H1 (cell line): Measurements from ENCODE around the gene C20orf202. TPM values are rescaled to one million over a fixed set of nuclear protein-coding genes. Genes with fewer than 3 reads are reported as not detected.
A peak's percentile ranks its signal among the peaks of the same experiment; 100 is the strongest.

Experiments used
- CTCF ChIA-PET: fragments of 300-600 bp; sonication (Branson Sonifier 250); formaldehyde crosslinking; loops from one replicate; lab custom pipeline; 2021; ENCODE audit not compliant: partially characterized antibody; lab: Charles Lee
- POLR2A ChIA-PET: fragments of 300-600 bp; sonication (Branson Sonifier 250); formaldehyde crosslinking; loops from one replicate; lab custom pipeline; 2021; ENCODE audit warnings: inconsistent platforms; ENCODE audit not compliant: partially characterized antibody; lab: Charles Lee
- DNase-seq, 2 experiments: peaks; one replicate each; pipeline versions ENCODE4 v3.0.0 to v3.0.0-alpha.2; 2010 to 2022; ENCODE audit warnings: low spot score in 2 of 2, low read depth in 1 of 2, mixed read lengths in 1 of 2
- FAIRE-seq: peaks from 2 replicates; lab custom pipeline; 2011; peaks lifted over from hg19 to GRCh38; lab: Jason Lieb, UNC
- H2AFZ ChIP-seq: 2 replicates; pipeline ENCODE4 v1.8.1; 2012; ENCODE audit warnings: low read length, inconsistent platforms
- H2AK5ac ChIP-seq: 2 replicates; pipeline ENCODE4 v1.6.1; 2013; ENCODE audit warnings: low read depth, low read length
- H2BK120ac ChIP-seq: replicated peaks from 2 replicates; pipeline ENCODE3; 2013; ENCODE audit warnings: low read depth, low read length, inconsistent platforms
- H2BK12ac ChIP-seq: 2 replicates; pipeline ENCODE4 v1.6.1; 2013; ENCODE audit warnings: low read depth, low read length
- H2BK15ac ChIP-seq: 2 replicates; pipeline ENCODE4 v1.6.1; 2013; ENCODE audit warnings: low read length
- H2BK20ac ChIP-seq: 2 replicates; pipeline ENCODE4 v1.6.1; 2013; ENCODE audit warnings: low read length
- H2BK5ac ChIP-seq: 2 replicates; pipeline ENCODE4 v1.6.1; 2013; ENCODE audit warnings: low read depth, low read length
- H3K14ac ChIP-seq: 2 replicates; pipeline ENCODE4 v1.6.1; 2013; ENCODE audit warnings: inconsistent platforms; ENCODE audit not compliant: insufficient read length
- H3K18ac ChIP-seq: 2 replicates; pipeline ENCODE4 v1.6.1; 2013; ENCODE audit warnings: low read length; ENCODE audit errors: extremely low read depth
- H3K23ac ChIP-seq: 2 replicates; pipeline ENCODE4 v1.6.1; 2013; ENCODE audit warnings: inconsistent platforms; ENCODE audit not compliant: insufficient read length
- H3K23me2 ChIP-seq: 2 replicates; pipeline ENCODE4 v1.6.1; 2013; ENCODE audit warnings: low read depth, low read length
- H3K27ac ChIP-seq: 2 replicates; pipeline ENCODE4 v1.6.1; 2011; ENCODE audit warnings: low read depth, low read length, inconsistent platforms
- H3K27me3 ChIP-seq, 4 experiments: replicated peaks in 1 of 4; 1 replicate in 1 of 4; 2 replicates in 3 of 4; pipeline versions ENCODE4 v1.6.1 to v1.8.1; 2011 to 2013; ENCODE audit warnings: low read length in 3 of 4, mild to moderate bottlenecking in 3 of 4, inconsistent platforms in 2 of 4, mixed read lengths in 2 of 4, moderate library complexity in 1 of 4; ENCODE audit not compliant: control insufficient read depth in 3 of 4, insufficient read depth in 3 of 4; ENCODE audit errors: extremely low read depth in 1 of 4
- H3K36me3 ChIP-seq, 4 experiments: 2 replicates each; pipeline versions ENCODE4 v1.6.1 to v1.8.1; 2011 to 2013; ENCODE audit warnings: mild to moderate bottlenecking in 4 of 4, low read length in 3 of 4, moderate library complexity in 2 of 4, control low read depth in 1 of 4, inconsistent platforms in 1 of 4; ENCODE audit not compliant: insufficient read depth in 4 of 4, control insufficient read depth in 2 of 4
- H3K4ac ChIP-seq: replicated peaks from 2 replicates; pipeline ENCODE3; 2013; ENCODE audit warnings: low read length, low read depth, mixed read lengths, inconsistent platforms; ENCODE audit not compliant: insufficient read length
- H3K4me1 ChIP-seq, 4 experiments: replicated peaks in 1 of 4; 1 replicate in 1 of 4; 2 replicates in 3 of 4; pipeline versions ENCODE4 v1.6.1 to v1.8.1; 2011 to 2013; ENCODE audit warnings: low read length in 3 of 4, inconsistent platforms in 2 of 4, mixed read lengths in 1 of 4; ENCODE audit not compliant: insufficient read depth in 4 of 4, control insufficient read depth in 3 of 4
- H3K4me2 ChIP-seq, 2 experiments: 2 replicates each; pipeline versions ENCODE4 v1.6.1 to v1.8.1; 2011 to 2013; ENCODE audit warnings: low read depth in 2 of 2, low read length in 2 of 2, control low read depth in 1 of 2, inconsistent platforms in 1 of 2, mild to moderate bottlenecking in 1 of 2; ENCODE audit not compliant: insufficient read depth in 1 of 2
- H3K4me3 ChIP-seq, 4 experiments: fragments of 200-600, 300-600 bp in 1 of 4; sonication (generic), shearing (Covaris generic), sonication (Bioruptor Twin) in 1 of 4; 2 replicates each; pipeline versions ENCODE4 v1.5.1 to v1.8.1; 2011 to 2016; ENCODE audit warnings: low read length in 4 of 4, low read depth in 3 of 4, control low read depth in 2 of 4, inconsistent platforms in 2 of 4, mild to moderate bottlenecking in 2 of 4, mixed read lengths in 1 of 4, moderate library complexity in 1 of 4; ENCODE audit not compliant: insufficient read depth in 2 of 4; ENCODE audit errors: extremely low read depth in 1 of 4
- H3K56ac ChIP-seq: replicated peaks from 2 replicates; pipeline ENCODE3; 2013; ENCODE audit warnings: low read depth, mild to moderate bottlenecking, mixed read lengths, low read length, inconsistent platforms; ENCODE audit not compliant: insufficient read length
- H3K79me1 ChIP-seq: 2 replicates; pipeline ENCODE4 v1.6.1; 2013; ENCODE audit warnings: low read depth, low read length, control low read depth
- H3K79me2 ChIP-seq, 2 experiments: 2 replicates each; pipeline versions ENCODE4 v1.6.1 to v1.8.1; 2012 to 2013; ENCODE audit warnings: low read length in 2 of 2, mild to moderate bottlenecking in 2 of 2, inconsistent platforms in 1 of 2; ENCODE audit not compliant: insufficient read depth in 2 of 2, control insufficient read depth in 1 of 2
- H3K9ac ChIP-seq, 4 experiments: replicated peaks in 1 of 4; 1 replicate in 1 of 4; 2 replicates in 3 of 4; pipeline versions ENCODE4 v1.6.1 to v1.8.1; 2011 to 2013; ENCODE audit warnings: low read depth in 3 of 4, low read length in 3 of 4, control low read depth in 2 of 4, mild to moderate bottlenecking in 2 of 4, moderate library complexity in 2 of 4, inconsistent platforms in 1 of 4; ENCODE audit errors: extremely low read depth in 1 of 4
- H3K9me3 ChIP-seq, 2 experiments: 2 replicates each; pipeline versions ENCODE4 v1.6.1 to v1.8.1; 2012 to 2013; ENCODE audit warnings: mild to moderate bottlenecking in 2 of 2, moderate library complexity in 2 of 2, control low read depth in 1 of 2, inconsistent platforms in 1 of 2, low read depth in 1 of 2, low read length in 1 of 2, mixed read lengths in 1 of 2; ENCODE audit not compliant: insufficient read depth in 2 of 2
- H4K20me1 ChIP-seq, 2 experiments: replicated peaks in 1 of 2; 2 replicates each; pipeline versions ENCODE3 to v1.8.1; 2011 to 2013; ENCODE audit warnings: inconsistent platforms in 2 of 2, low read length in 2 of 2, mild to moderate bottlenecking in 1 of 2; ENCODE audit not compliant: insufficient read depth in 2 of 2, control insufficient read depth in 1 of 2
- H4K5ac ChIP-seq: 2 replicates; pipeline ENCODE4 v1.6.1; 2013; ENCODE audit warnings: low read length, low read depth, mixed read lengths, inconsistent platforms; ENCODE audit not compliant: insufficient read length
- H4K8ac ChIP-seq: 2 replicates; pipeline ENCODE4 v1.8.0; 2013; ENCODE audit warnings: mild to moderate bottlenecking, moderate library complexity, low read length, inconsistent platforms; ENCODE audit not compliant: insufficient read depth; ENCODE audit errors: extremely low read depth
- H4K91ac ChIP-seq: replicated peaks from 2 replicates; pipeline ENCODE3; 2013; ENCODE audit warnings: low read length, mixed read lengths, inconsistent platforms; ENCODE audit not compliant: insufficient read length
- MAX ChIP-seq: IDR thresholded peaks from 2 replicates; pipeline ENCODE4 v1.6.1; 2012; ENCODE audit warnings: inconsistent platforms
- POLR2AphosphoS5 ChIP-seq: IDR thresholded peaks from 2 replicates; pipeline ENCODE4 v1.6.1; 2011; ENCODE audit warnings: low read depth, low read length
- WGBS, 2 experiments: shearing (Covaris generic) in 1 of 2; methylation state at CpG; one replicate each; pipeline versions ENCODE4 v1.1.6 to v1.1.7; 2013 to 2015; ENCODE audit warnings: low lambda C conversion rate in 2 of 2, mixed read lengths in 2 of 2, inconsistent platforms in 1 of 2, low coverage in 1 of 2, missing lambda C conversion rate in 1 of 2; ENCODE audit not compliant: insufficient replicate concordance in 2 of 2, insufficient coverage in 1 of 2, insufficient read length in 1 of 2; ENCODE audit errors: extremely low coverage in 1 of 2, missing lambda C conversion rate in 1 of 2; 5-methylcytosine and 5-hydroxymethylcytosine counted together
- polyA plus RNA-seq, 7 experiments: library from polyadenylated mRNA; depleted of rRNA in 3 of 7; stranded (reverse) in 5 of 7; unstranded in 2 of 7; fragments of >200 nt in 5 of 7; fragments of 200-250 nt in 2 of 7; gene quantifications; 1 replicate in 5 of 7; 2 replicates in 1 of 7; 4 replicates in 1 of 7; pipeline versions ENCODE4 v1.2.1 to v1.2.3, GENCODE V29; 2011 to 2013; ENCODE audit warnings: missing spikeins in 2 of 7, mixed read lengths in 2 of 7
- total RNA-seq: library from RNA; stranded (reverse); fragmentation: NEBNext Ultra II Directional; extraction: Animal tissue kit (Norgen Biotek cat#: 25700); gene quantifications from 2 replicates; pipeline ENCODE4 v1.2.1, GENCODE V29; 2021

Gene C20orf202
- total and polyA plus RNA-seq, 2 of the 8 experiments (the other 6 are each of a cell fraction or from before 2014, with no cell fraction given), result 0.12 TPM; not detected in 1

- H3K4ac ChIP-seq, result no peak overlapping the region
- H3K9me3 ChIP-seq, result no peaks in the 10 kb centered on the region
- H3K56ac ChIP-seq, result no peak overlapping the region
- 74 to 100% methylated on average over 1 to 4 of the region's 4 CpGs for WGBS, 2 experiments
- CTCF ChIA-PET, result interaction anchor here (8.7 kb wide), 1 partner anchor 26 kb away, joined by 101 read pairs; the partner anchor contains the start of gene C20orf202
- POLR2A ChIA-PET, result interaction anchor here (0.6 to 2.3 kb wide), 2 partner anchors 10 to 329 kb away, joined by 3 to 9 read pairs; no protein-coding TSS in a partner anchor
- H2BK12ac ChIP-seq, result no peak overlapping the region
- H4K5ac ChIP-seq, result no peak overlapping the region
- no peak overlapping the region for H2BK15ac ChIP-seq
- FAIRE-seq (no peak), DNase-seq (no peak)
- H3K36me3 ChIP-seq, result no peaks in the 10 kb centered on the region
- H2BK20ac ChIP-seq, result no peak overlapping the region
- H3K4me3 ChIP-seq, result no peak overlapping the region
- no peak for TF ChIP-seq MAX
- TF ChIP-seq POLR2AphosphoS5, result 0 out of 2 replicates have a peak, but pooled peaks have one; percentile 27
- no peak overlapping the region for H2BK5ac ChIP-seq
- H3K23me2 ChIP-seq, result peaks cover 6% of the 10 kb centered on the region; the same call in 1 of the 2 replicates
- H4K8ac ChIP-seq, result no peak overlapping the region
- no peak overlapping the region for H3K27ac ChIP-seq
- no peak overlapping the region for H2BK120ac ChIP-seq
- no peak overlapping the region for H4K91ac ChIP-seq
- no peak overlapping the region for H3K9ac ChIP-seq
- H4K20me1 ChIP-seq, result peaks cover 0 to 9% of the 10 kb centered on the region in 2 experiments
- peaks cover 8 to 38% (median 25%) of the 10 kb centered on the region in 4 experiments for H3K27me3 ChIP-seq
- H3K18ac ChIP-seq, result no peak overlapping the region
- no peak overlapping the region for H3K4me2 ChIP-seq
- H3K14ac ChIP-seq, result no peak overlapping the region
- H2AK5ac ChIP-seq, result no peak overlapping the region
- peaks cover 0 to 11% (median 8%) of the 10 kb centered on the region in 4 experiments; a peak in 5 of 7 replicates for H3K4me1 ChIP-seq
- H3K79me2 ChIP-seq, result no peaks in the 10 kb centered on the region
- no peak overlapping the region for H3K23ac ChIP-seq
- H2AFZ ChIP-seq, result no peak overlapping the region
- no peaks in the 10 kb centered on the region for H3K79me1 ChIP-seq
Observed at GRCh38 chr20:1182106-1182505, 21.1 kb upstream of the C20orf202 start.
